T-cell (primary cell): ENCODE results near the gene DIS3L2. TPM values are rescaled to one million over a fixed set of nuclear protein-coding genes. Genes with fewer than 3 reads are reported as not detected.

ENCODE experiments used
- ATAC-seq, 4 experiments: fragments of 200-7000 bp in 3 of 4; fragments of 150-1000 bp in 1 of 4; cut with Tn5 transposase; replicated peaks in 1 of 4; 1 replicate in 3 of 4; 2 replicates in 1 of 4; pipeline ENCODE4 v1.10.0; 2021; ENCODE audit warnings: moderate library complexity in 3 of 4, mild to moderate bottlenecking in 2 of 4, moderate number of reproducible peaks in 1 of 4
- CTCF ChIA-PET, 2 donors: fragments of 300-600 bp; sonication (Branson Sonifier 250); formaldehyde crosslinking; loops; one replicate each; lab custom pipeline; 2022; ENCODE audit warnings: antibody characterized with exemption in 2 of 2; lab: Charles Lee
- POLR2A ChIA-PET, 2 donors: fragments of 300-600 bp; sonication (Branson Sonifier 250); formaldehyde crosslinking; loops; one replicate each; lab custom pipeline; 2022; ENCODE audit warnings: antibody characterized with exemption in 2 of 2; lab: Charles Lee
- DNase-seq, 35 experiments: peaks; one replicate each; pipeline versions ENCODE4 v3.0.0 to v3.0.0-alpha.2; 2013 to 2023
- H3K27ac ChIP-seq: one replicate; pipeline ENCODE4 v1.5.1; 2013; ENCODE audit warnings: low read length
- H3K27me3 ChIP-seq, 2 experiments: replicated peaks in 1 of 2; 1 replicate in 1 of 2; 2 replicates in 1 of 2; pipeline versions ENCODE4 v1.6.1 to v1.7.0; 2013; ENCODE audit warnings: low read length in 1 of 2, mixed read lengths in 1 of 2; ENCODE audit not compliant: control insufficient read depth in 2 of 2, insufficient read depth in 2 of 2; ENCODE audit errors: extremely low read depth in 1 of 2
- H3K36me3 ChIP-seq, 2 donors: 1 replicate in 1 of 2; 2 replicates in 1 of 2; pipeline versions ENCODE4 v1.6.1 to v1.7.0; 2013; ENCODE audit warnings: low read length in 1 of 2; ENCODE audit not compliant: control insufficient read depth in 2 of 2, insufficient read depth in 1 of 2; ENCODE audit errors: extremely low read depth in 1 of 2
- H3K4me1 ChIP-seq, 2 experiments: 1 replicate in 1 of 2; 2 replicates in 1 of 2; pipeline versions ENCODE4 v1.6.1 to v1.7.0; 2013; ENCODE audit warnings: low read length in 2 of 2, mixed read lengths in 1 of 2; ENCODE audit not compliant: insufficient read depth in 2 of 2, control insufficient read depth in 1 of 2; ENCODE audit errors: extremely low read depth in 1 of 2
- H3K4me3 ChIP-seq, 2 donors: 1 replicate in 1 of 2; 2 replicates in 1 of 2; pipeline versions ENCODE4 v1.5.1 to v1.7.0; 2013; ENCODE audit warnings: mild to moderate bottlenecking in 2 of 2, low read length in 1 of 2, moderate library complexity in 1 of 2; ENCODE audit not compliant: control insufficient read depth in 1 of 2; ENCODE audit errors: extremely low read depth in 1 of 2
- H3K9me3 ChIP-seq: 2 replicates; pipeline ENCODE4 v1.7.0; 2013
- H3K27ac Mint-ChIP-seq, 2 donors: one replicate each; pipeline ENCODE4 v1.8.0; 2020 to 2021; ENCODE audit warnings: mild to moderate bottlenecking in 2 of 2, mixed read lengths in 2 of 2
- H3K27me3 Mint-ChIP-seq, 2 donors: one replicate each; pipeline ENCODE4 v1.8.0; 2021 to 2022; ENCODE audit warnings: mixed read lengths in 2 of 2
- H3K36me3 Mint-ChIP-seq: one replicate; pipeline ENCODE4 v1.8.0; 2021; ENCODE audit warnings: mixed read lengths
- H3K4me1 Mint-ChIP-seq, 3 donors: one replicate each; pipeline ENCODE4 v1.8.0; 2020 to 2022; ENCODE audit warnings: mixed read lengths in 3 of 3, mild to moderate bottlenecking in 1 of 3
- H3K4me3 Mint-ChIP-seq, 3 donors: one replicate each; pipeline ENCODE4 v1.8.0; 2020 to 2022; ENCODE audit warnings: mild to moderate bottlenecking in 3 of 3, mixed read lengths in 3 of 3, moderate library complexity in 3 of 3
- H3K9me3 Mint-ChIP-seq, 3 donors: one replicate each; pipeline ENCODE4 v1.8.0; 2020 to 2022; ENCODE audit warnings: mixed read lengths in 3 of 3
- WGBS: methylation state at CpG from one replicate; pipeline ENCODE4 v1.1.5; 2013; ENCODE audit warnings: missing lambda C conversion rate; ENCODE audit not compliant: insufficient coverage; 5-methylcytosine and 5-hydroxymethylcytosine counted together
- total RNA-seq, 35 experiments: library from RNA in 6 of 35; stranded (reverse) in 6 of 35; fragments of 120-200 nt in 1 of 35; gene quantifications; one replicate each; pipeline versions ENCODE4 v1.2.1 to v1.2.4 and lab custom pipeline; 2013 to 2026

DIS3L2 gene
- total RNA-seq, 5 donors from 2014 or later (not counting 1 experiment from before 2014, with no cell fraction given), result 55.0 to 70.9 (median 61.4) TPM

DNA sequence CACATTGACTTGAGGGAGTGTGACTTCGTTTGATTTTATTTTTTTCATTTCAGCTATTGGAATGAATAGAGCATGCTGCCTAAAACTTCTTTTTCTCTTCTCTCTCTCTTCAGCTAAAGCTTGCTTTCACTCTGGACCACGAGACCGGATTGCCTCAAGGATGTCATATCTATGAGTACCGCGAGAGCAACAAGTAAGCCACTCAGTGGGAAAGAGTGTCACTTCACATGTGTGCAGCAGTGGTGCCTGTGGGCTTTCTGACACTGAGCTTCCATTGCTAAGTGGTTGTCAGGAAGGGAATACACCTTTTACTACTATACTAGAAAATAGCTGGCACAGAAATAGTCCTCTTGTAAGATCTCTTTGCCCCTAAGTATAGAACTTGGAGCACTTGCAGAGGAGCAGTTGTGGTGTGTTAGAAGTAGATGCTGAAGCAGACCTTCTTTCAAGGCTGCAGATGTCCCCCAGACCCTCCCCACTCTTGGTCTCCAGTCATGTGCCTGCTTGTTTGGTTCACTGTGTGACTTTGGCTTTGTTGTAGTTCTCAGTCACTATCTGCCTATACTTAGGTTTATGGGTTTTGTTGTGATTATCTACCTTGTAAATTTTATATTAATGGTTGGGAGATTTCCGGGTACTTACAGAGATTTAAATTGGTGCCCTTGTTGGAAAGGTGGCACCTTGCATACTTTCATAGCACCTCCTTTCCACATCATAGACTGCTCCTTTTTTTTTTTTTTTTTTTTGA lies 338.6 kb downstream of the DIS3L2 start:
- peak in 2 of 4 experiments; percentile 30 to 63 for ATAC-seq
- peak overlapping the region in 1 of 3 donors; percentile 28 for H3K4me3 Mint-ChIP-seq

DNA sequence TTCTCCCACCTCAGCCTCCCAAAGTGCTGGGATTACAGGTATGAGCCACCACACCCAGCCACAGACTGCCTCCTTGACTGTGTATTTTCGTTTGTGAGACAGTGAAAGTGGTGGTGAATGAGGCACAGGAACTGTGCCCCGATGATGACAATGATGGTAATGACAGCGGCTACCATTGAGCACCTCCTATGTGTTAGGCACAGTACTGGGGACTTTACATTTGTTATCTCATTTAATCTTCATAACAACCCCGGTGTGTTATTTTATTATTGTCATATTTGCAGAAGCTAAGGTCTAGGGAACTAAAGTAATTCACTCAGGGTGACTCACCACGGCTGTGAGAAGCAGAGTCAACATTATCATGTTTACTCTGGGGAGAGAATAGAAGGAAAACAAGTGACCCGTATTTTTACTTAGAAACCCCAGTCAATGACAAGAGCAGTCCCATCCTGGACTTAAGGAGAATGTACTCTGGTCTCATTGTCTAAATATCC lies 339.4 kb downstream of the DIS3L2 start:
- no peaks in the 10 kb centered on the region for H3K9me3 ChIP-seq
- no peak overlapping the region for H3K4me3 Mint-ChIP-seq
- DNase-seq (no peak), ATAC-seq (peak in 1 of 4 experiments; percentile 20)
- no peaks in the 10 kb centered on the region for H3K27me3 ChIP-seq
- CTCF ChIA-PET, result interaction anchor here (0.6 to 0.8 kb wide), 5 partner anchors 9 to 1626 kb away, joined by 3 to 7 read pairs (median 3); no protein-coding TSS in a partner anchor
- H3K36me3 Mint-ChIP-seq, result peaks cover 50% of the 10 kb centered on the region
- WGBS, result no CpG with 5 or more reads among the region's 6 CpGs
- H3K9me3 Mint-ChIP-seq, result no peaks in the 10 kb centered on the region
- H3K36me3 ChIP-seq, result peaks cover 3 to 14% of the 10 kb centered on the region in 2 donors
- H3K4me1 ChIP-seq, result peaks cover 14 to 19% of the 10 kb centered on the region in 2 experiments
- peak overlapping the region in 1 of 2 donors; percentile 48 for H3K27ac Mint-ChIP-seq
- peaks cover 21 to 29% (median 26%) of the 10 kb centered on the region in 3 donors for H3K4me1 Mint-ChIP-seq
- H3K27ac ChIP-seq, result no peak overlapping the region
- POLR2A ChIA-PET, result interaction anchor here (0.5 to 0.6 kb wide), 3 partner anchors 8 to 46 kb away, joined by 3 to 4 read pairs (median 3); no protein-coding TSS in a partner anchor
- H3K27me3 Mint-ChIP-seq, result no peaks in the 10 kb centered on the region
- no peak overlapping the region for H3K4me3 ChIP-seq

More for the DNA sequence above, 338.6 kb downstream of the DIS3L2 start:
- Mint-ChIP-seq H3K9me3 (no peaks in the 10 kb centered on the region), H3K36me3 (peaks cover 43% of the 10 kb centered on the region), H3K27me3 (no peaks in the 10 kb centered on the region), H3K4me1 (peaks cover 21 to 29% (median 26%) of the 10 kb centered on the region in 3 donors), H3K27ac (peak overlapping the region in 1 of 2 donors; percentile 67)
- Histone ChIP-seq H3K9me3 (no peaks in the 10 kb centered on the region), H3K27ac (no peak overlapping the region), H3K4me3 (no peak overlapping the region), H3K36me3 (peaks cover 6 to 14% of the 10 kb centered on the region in 2 donors), H3K27me3 (no peaks in the 10 kb centered on the region), H3K4me1 (peaks cover 14 to 19% of the 10 kb centered on the region in 2 experiments)
- ChIA-PET POLR2A (no interaction called here), CTCF (interaction anchor here in 1 of 2 donors (0.7 kb wide), 1 partner anchor 1625 kb away, joined by 3 read pairs; no protein-coding TSS in a partner anchor)
- WGBS, result no CpG with 5 or more reads among the region's 6 CpGs
- DNase-seq, result no peak

DNA sequence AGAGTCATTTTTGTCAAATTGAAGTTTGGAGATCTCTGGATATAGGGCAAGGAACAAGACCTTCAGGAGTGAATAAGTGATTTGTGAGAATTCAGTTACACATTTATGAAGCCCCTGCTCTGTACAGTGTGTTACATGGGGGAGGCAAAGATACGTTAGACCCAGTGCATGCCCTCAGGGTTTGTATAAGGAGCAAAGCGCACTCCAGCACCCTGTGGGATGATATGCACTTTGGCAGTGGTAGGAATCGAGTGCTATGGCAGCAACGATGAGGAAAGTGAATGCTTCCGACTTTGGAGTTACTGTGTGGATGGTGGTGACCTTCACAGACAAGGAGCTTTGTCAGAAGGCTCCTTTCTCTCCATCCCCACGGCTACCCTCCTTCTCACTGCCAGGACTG lies 342.7 kb downstream of the DIS3L2 start:
- peak overlapping the region in 1 of 2 donors; percentile 25 for H3K27ac Mint-ChIP-seq
- H3K4me3 Mint-ChIP-seq, result no peak overlapping the region
- 60% methylated on average over 2 of the region's 6 CpGs for WGBS
- no peak overlapping the region for H3K27ac ChIP-seq
- peaks cover 15 to 38% of the 10 kb centered on the region in 2 experiments for H3K4me1 ChIP-seq
- H3K9me3 Mint-ChIP-seq, result no peaks in the 10 kb centered on the region
- no peaks in the 10 kb centered on the region for H3K27me3 ChIP-seq
- no peaks in the 10 kb centered on the region for H3K27me3 Mint-ChIP-seq
- no peaks in the 10 kb centered on the region for H3K9me3 ChIP-seq
- ChIA-PET POLR2A (no interaction called here), CTCF (no interaction called here)
- ATAC-seq (no peak), DNase-seq (no peak)
- H3K4me1 Mint-ChIP-seq, result peaks cover 37 to 51% (median 44%) of the 10 kb centered on the region in 3 donors
- no peak overlapping the region for H3K4me3 ChIP-seq
- peaks cover 45% of the 10 kb centered on the region for H3K36me3 Mint-ChIP-seq
- peaks cover 0 to 14% of the 10 kb centered on the region in 2 donors for H3K36me3 ChIP-seq

- H3K27me3 Mint-ChIP-seq, result no peaks in the 10 kb centered on the region
- no peak overlapping the region for H3K27ac ChIP-seq
These were observed 345.3 kb downstream of the DIS3L2 start for GRCh38 chr2:232306741-232307305.

DNA sequence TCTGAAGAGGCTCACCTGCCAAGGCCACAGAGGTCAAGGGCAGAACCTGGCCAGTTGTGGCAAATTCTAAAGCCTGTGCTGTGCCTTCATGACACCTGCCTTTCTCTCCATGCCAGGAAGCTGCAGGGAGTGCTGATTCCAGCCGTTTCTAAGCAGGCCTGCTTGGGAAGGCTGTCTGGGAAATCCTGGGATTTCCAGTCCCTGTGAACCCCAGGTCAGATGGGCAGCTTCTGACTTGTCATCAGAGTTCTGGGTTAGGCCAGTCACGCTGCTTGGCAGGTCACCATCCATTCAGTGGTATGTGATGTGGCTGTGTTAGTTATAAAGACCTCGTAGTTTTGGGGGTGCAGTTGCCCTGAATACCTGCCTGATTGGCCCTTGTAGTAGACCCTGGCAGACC lies 346.3 kb downstream of the DIS3L2 start:
- ATAC-seq (no peak), DNase-seq (no peak)
- Histone ChIP-seq H3K36me3 (peaks cover 0 to 5% of the 10 kb centered on the region in 2 donors), H3K27ac (no peak overlapping the region), H3K4me1 (peaks cover 25 to 54% of the 10 kb centered on the region in 2 experiments), H3K4me3 (no peak overlapping the region), H3K27me3 (no peaks in the 10 kb centered on the region), H3K9me3 (no peaks in the 10 kb centered on the region)
- H3K4me3 Mint-ChIP-seq, result no peak overlapping the region
- H3K36me3 Mint-ChIP-seq, result peaks cover 25% of the 10 kb centered on the region
- WGBS, result 79% methylated on average over 3 of the region's 3 CpGs
- no peaks in the 10 kb centered on the region for H3K27me3 Mint-ChIP-seq
- ChIA-PET POLR2A (no interaction called here), CTCF (interaction anchor here in 1 of 2 donors (1.1 to 2.2 kb wide), 4 partner anchors 8 to 379 kb away, joined by 3 to 8 read pairs (median 4); no protein-coding TSS in a partner anchor)
- peaks cover 58 to 64% (median 59%) of the 10 kb centered on the region in 3 donors for H3K4me1 Mint-ChIP-seq
- no peaks in the 10 kb centered on the region for H3K9me3 Mint-ChIP-seq
- H3K27ac Mint-ChIP-seq, result peak overlapping the region; percentile 93 to 95

More at GRCh38 chr2:232306741-232307305, 345.3 kb downstream of the DIS3L2 start:
- Histone ChIP-seq H3K27me3 (no peaks in the 10 kb centered on the region), H3K9me3 (no peaks in the 10 kb centered on the region), H3K4me1 (peaks cover 25 to 54% of the 10 kb centered on the region in 2 experiments), H3K36me3 (peaks cover 0 to 5% of the 10 kb centered on the region in 2 donors), H3K4me3 (no peak overlapping the region)
- no peaks in the 10 kb centered on the region for H3K9me3 Mint-ChIP-seq
- ATAC-seq (no peak), DNase-seq (no peak)
- H3K27ac Mint-ChIP-seq, result peak overlapping the region; percentile 75 to 95
- peaks cover 29% of the 10 kb centered on the region for H3K36me3 Mint-ChIP-seq
- H3K4me3 Mint-ChIP-seq, result peak overlapping the region in 1 of 3 donors; percentile 52
- WGBS, result 70% methylated on average over 5 of the region's 7 CpGs
- peaks cover 49 to 53% (median 52%) of the 10 kb centered on the region in 3 donors for H3K4me1 Mint-ChIP-seq
- ChIA-PET CTCF (interaction anchor here in 1 of 2 donors (0.6 to 2.2 kb wide), 6 partner anchors 9 to 378 kb away, joined by 3 to 8 read pairs (median 4); no protein-coding TSS in a partner anchor), POLR2A (no interaction called here)

GRCh38 chr2:232308986-232309385 lies 347.5 kb downstream of the DIS3L2 start:
- Mint-ChIP-seq H3K27me3 (no peaks in the 10 kb centered on the region), H3K9me3 (no peaks in the 10 kb centered on the region), H3K36me3 (peaks cover 22% of the 10 kb centered on the region), H3K4me3 (peak overlapping the region in 1 of 3 donors; percentile 72), H3K4me1 (peaks cover 69 to 75% (median 70%) of the 10 kb centered on the region in 3 donors), H3K27ac (peak overlapping the region; percentile 93 to 95)
- POLR2A ChIA-PET, result no interaction called here
- Histone ChIP-seq H3K9me3 (no peaks in the 10 kb centered on the region), H3K36me3 (peaks cover under 1 to 3% of the 10 kb centered on the region in 2 donors), H3K27ac (peak overlapping the region; percentile 84), H3K27me3 (no peaks in the 10 kb centered on the region), H3K4me1 (peaks cover 29 to 61% of the 10 kb centered on the region in 2 experiments), H3K4me3 (no peak overlapping the region)
- DNase-seq (no peak), ATAC-seq (peak in 2 of 4 experiments; percentile 8 to 38)
- 80% methylated on average over 1 of the region's 3 CpGs for WGBS
- CTCF ChIA-PET, result interaction anchor here in 1 of 2 donors (0.6 kb wide), 1 partner anchor 10 kb away, joined by 5 read pairs; no protein-coding TSS in a partner anchor
